Ishikawa (cell line): Measurements from ENCODE around the gene PLIN5.

ENCODE experiments used
- CEBPB ChIP-seq: IDR thresholded peaks from 2 replicates; pipeline ENCODE4 v1.6.1; 2012
- CREB1 ChIP-seq: IDR thresholded peaks from 2 replicates; pipeline ENCODE4 v1.6.1; 2012; ENCODE audit warnings: low read depth
- EGR1 ChIP-seq: IDR thresholded peaks from 2 replicates; pipeline ENCODE4 v1.6.1; 2012
- EP300 ChIP-seq: IDR thresholded peaks from 2 replicates; pipeline ENCODE4 v1.6.1; 2012; ENCODE audit warnings: borderline replicate concordance
- FOXM1 ChIP-seq: IDR thresholded peaks from 2 replicates; pipeline ENCODE4 v1.6.1; 2012; ENCODE audit warnings: low read depth, borderline replicate concordance
- NFIC ChIP-seq: IDR thresholded peaks from 2 replicates; pipeline ENCODE4 v1.6.1; 2012
- RAD21 ChIP-seq: IDR thresholded peaks from 2 replicates; pipeline ENCODE4 v1.6.1; 2012; ENCODE audit warnings: low read depth
- TAF1 ChIP-seq: IDR thresholded peaks from 2 replicates; pipeline ENCODE4 v1.6.1; 2012; ENCODE audit warnings: low read depth, mild to moderate bottlenecking
- TEAD4 ChIP-seq: IDR thresholded peaks from 2 replicates; pipeline ENCODE4 v1.6.1; 2012
- YY1 ChIP-seq: IDR thresholded peaks from 2 replicates; pipeline ENCODE4 v1.6.1; 2012; ENCODE audit warnings: low read depth
- ZBTB7A ChIP-seq: IDR thresholded peaks from 2 replicates; pipeline ENCODE4 v1.6.1; 2012; ENCODE audit warnings: low read depth
- TF ChIP-seq, protein P1 (sequence below): IDR thresholded peaks from 2 replicates; pipeline ENCODE4 v1.6.1; 2012; ENCODE audit warnings: low read depth, mild to moderate bottlenecking
- TF ChIP-seq, protein P2 (sequence below): IDR thresholded peaks from 2 replicates; pipeline ENCODE4 v1.6.1; 2012

DNA sequence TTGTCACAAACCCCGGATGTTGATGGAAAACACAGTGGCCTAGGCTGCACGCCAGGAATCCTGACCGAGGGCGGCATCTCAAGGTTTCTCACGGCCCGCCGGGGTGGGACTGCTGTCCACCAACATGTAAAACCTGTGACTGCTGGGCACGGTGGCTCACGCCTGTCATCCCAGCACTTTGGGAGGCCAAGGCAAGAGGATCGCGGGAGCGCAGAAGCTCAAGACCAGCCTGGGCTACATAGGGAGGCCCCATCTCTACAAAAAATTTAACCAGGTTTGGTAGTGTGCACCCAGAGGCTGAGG lies 27.9 kb downstream of the PLIN5 start:
- no peak for TF ChIP-seq TAF1
- no peak for TF ChIP-seq EP300
- no peak for TF ChIP-seq RAD21
- TF ChIP-seq, protein P1, sequence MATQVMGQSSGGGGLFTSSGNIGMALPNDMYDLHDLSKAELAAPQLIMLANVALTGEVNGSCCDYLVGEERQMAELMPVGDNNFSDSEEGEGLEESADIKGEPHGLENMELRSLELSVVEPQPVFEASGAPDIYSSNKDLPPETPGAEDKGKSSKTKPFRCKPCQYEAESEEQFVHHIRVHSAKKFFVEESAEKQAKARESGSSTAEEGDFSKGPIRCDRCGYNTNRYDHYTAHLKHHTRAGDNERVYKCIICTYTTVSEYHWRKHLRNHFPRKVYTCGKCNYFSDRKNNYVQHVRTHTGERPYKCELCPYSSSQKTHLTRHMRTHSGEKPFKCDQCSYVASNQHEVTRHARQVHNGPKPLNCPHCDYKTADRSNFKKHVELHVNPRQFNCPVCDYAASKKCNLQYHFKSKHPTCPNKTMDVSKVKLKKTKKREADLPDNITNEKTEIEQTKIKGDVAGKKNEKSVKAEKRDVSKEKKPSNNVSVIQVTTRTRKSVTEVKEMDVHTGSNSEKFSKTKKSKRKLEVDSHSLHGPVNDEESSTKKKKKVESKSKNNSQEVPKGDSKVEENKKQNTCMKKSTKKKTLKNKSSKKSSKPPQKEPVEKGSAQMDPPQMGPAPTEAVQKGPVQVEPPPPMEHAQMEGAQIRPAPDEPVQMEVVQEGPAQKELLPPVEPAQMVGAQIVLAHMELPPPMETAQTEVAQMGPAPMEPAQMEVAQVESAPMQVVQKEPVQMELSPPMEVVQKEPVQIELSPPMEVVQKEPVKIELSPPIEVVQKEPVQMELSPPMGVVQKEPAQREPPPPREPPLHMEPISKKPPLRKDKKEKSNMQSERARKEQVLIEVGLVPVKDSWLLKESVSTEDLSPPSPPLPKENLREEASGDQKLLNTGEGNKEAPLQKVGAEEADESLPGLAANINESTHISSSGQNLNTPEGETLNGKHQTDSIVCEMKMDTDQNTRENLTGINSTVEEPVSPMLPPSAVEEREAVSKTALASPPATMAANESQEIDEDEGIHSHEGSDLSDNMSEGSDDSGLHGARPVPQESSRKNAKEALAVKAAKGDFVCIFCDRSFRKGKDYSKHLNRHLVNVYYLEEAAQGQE, result no peak
- no peak for TF ChIP-seq NFIC
- TF ChIP-seq EGR1, result no peak
- no peak for TF ChIP-seq TEAD4
- TF ChIP-seq, protein P2, sequence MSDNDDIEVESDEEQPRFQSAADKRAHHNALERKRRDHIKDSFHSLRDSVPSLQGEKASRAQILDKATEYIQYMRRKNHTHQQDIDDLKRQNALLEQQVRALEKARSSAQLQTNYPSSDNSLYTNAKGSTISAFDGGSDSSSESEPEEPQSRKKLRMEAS, result no peak
- TF ChIP-seq YY1, result no peak
- TF ChIP-seq CEBPB, result no peak
- TF ChIP-seq CREB1, result no peak
- TF ChIP-seq FOXM1, result no peak
- TF ChIP-seq ZBTB7A, result no peak
